ENCODE measurements around the gene GALNT12.

DNA sequence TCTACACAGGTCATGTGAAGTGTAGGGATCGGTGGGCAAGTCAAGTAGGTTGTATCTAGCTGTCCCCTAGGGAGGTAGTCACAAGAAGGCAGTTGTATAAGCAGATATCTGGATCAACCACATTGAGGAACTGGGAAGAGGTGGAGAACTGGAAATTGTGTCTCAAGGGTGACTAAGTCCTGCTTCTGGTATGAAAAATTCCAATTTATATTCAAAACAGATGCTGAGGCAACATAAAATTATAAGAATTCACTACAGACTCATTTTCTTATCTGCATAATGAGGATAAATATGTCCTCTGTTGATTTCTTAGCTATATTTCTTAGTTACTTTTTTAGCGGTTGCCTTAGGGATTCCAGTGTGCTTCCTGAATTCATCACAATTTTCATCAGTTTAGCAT lies 46.8 kb downstream of the GALNT12 start:
- TF ChIP-seq, protein P1, sequence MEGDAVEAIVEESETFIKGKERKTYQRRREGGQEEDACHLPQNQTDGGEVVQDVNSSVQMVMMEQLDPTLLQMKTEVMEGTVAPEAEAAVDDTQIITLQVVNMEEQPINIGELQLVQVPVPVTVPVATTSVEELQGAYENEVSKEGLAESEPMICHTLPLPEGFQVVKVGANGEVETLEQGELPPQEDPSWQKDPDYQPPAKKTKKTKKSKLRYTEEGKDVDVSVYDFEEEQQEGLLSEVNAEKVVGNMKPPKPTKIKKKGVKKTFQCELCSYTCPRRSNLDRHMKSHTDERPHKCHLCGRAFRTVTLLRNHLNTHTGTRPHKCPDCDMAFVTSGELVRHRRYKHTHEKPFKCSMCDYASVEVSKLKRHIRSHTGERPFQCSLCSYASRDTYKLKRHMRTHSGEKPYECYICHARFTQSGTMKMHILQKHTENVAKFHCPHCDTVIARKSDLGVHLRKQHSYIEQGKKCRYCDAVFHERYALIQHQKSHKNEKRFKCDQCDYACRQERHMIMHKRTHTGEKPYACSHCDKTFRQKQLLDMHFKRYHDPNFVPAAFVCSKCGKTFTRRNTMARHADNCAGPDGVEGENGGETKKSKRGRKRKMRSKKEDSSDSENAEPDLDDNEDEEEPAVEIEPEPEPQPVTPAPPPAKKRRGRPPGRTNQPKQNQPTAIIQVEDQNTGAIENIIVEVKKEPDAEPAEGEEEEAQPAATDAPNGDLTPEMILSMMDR (IDR thresholded peaks at IDR 0.05; ENCODE audit: insufficient read depth, low read depth, low read length), result no peak
- TF ChIP-seq EZH2 (IDR thresholded peaks at IDR 0.05; ENCODE audit: insufficient read depth, low read length), result no peak
